ENCODE measurements around the gene PTH1R.

PTH1R gene

DNA sequence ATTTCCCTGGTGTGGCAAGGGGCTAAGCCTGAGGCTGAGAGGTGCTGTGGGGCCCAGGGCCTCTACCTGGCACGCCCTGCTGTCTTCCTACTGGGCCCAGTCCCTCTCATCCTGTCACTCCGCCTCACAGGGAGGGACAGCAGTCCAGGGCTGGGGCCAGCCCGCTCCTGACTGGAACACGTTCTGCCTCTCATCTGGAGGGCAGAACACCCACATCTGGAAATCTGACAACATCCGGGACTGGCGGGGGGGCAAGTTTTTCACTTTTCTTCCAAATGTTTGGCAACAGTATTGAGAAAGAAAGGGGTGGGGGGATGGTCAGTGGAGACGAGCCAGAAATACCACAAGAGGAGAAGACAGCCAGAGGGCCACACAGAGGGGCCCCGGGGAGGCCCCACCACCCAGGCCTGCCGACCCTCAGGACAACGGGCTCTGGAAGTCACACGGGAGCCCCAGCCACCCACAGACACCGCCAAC is 12.5 kb upstream of the PTH1R start:
- no peak for DNase-seq

DNA sequence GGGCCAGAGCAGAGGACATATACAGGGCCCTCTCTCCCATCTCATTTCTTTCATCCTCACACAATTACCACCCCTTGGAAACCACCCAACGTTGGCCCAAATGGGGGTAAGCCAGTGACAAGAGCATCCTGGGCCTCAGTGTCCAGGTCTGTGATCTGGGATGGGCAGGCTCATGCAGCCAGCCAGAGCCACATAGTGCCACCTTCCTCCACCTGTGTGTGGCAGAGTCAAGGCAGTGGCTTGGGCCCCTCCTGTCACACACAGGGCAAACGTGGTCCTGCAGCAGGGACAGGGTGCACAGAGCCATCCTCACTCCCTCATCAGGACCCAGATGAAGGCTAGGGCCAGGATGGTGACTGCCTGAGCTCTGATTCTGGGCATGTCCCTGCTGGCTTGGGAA is 12.0 kb upstream of the PTH1R start:
- no peak for DNase-seq

DNA sequence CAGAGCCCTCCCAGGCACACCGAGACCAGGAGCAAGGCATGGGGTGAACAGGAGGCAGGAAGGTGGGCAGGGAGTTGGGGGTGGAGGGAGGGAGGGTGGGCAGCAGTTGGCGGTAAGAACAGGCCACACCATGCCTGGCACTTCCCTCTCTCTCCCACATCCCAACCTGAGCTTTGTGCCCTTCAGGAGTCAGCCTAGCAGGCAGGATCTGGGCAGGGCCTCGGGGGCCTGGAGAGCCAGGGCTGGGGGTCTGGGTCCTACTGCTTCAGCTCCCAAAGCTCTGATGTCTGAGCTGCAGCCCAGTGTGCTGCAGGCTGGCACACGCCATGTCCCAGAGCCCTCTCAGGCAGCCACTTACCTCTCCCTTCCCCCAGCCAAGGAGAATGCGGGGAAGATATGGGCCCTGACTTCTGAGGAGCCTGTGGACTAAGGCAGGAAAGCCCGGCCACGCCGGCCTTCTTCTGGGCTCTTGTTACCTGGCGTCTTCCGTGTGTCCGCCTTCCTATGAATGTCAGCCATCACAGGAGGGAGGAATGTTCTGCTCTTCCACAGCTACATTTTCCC is 11.4 kb upstream of the PTH1R start:
- no peak for DNase-seq

DNA sequence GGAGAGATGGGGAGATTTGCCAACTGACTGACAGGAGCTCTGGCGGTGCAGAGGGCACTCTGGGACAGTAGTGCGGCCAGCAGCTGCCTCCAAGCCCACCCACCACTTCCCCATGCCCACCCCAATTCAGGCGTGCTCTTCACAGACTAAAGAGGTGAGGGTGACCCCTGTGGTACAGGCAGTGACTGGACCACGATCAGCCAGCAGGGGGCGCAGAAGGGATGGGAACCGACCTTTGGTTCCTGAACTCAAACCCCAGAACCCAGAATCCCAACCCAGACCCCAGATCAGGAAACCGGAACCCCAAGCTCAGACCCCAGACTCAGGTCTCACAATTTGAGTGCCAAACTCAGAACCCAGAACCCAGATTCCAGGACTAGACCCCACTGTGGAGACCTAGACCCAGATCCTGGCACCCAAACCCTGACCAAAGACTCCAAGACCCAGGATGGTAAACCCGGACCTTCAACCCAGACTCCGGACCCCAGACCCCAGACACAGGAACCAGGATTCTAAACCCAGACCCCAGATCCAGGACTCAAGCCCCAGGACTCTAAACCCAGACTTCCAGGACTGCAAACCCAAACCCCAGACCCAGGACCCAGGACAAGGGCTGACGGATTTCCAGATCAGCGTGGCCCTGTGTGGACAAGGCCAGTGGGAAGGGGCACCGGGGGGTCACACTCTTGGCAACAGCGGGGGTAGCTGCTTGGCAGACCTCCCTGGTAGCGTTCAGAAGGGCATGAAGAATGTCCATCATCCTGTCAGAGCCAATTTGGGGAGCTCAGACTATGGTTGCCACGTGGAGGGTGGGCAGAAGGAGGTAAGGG is 10.6 kb upstream of the PTH1R start:
- DNase-seq, result no peak

DNA sequence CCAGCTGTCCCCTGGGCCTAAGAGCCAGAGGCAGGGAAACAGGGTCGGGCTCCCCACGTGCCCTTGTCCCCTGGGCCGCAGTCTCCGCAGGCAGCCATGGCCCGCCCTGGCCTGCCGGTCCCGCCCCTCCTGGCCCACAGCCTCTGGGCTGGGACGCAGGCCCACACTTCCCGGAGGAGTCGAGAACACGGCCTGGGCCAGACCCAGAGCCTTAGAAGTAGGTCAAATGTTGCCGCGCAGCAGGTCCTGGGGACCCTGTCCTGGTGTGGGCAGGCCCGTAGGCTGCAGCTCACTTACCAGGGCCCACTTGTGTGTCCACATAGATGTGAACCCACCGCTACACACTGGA is 10.0 kb upstream of the PTH1R start:
- no peak for DNase-seq

DNA sequence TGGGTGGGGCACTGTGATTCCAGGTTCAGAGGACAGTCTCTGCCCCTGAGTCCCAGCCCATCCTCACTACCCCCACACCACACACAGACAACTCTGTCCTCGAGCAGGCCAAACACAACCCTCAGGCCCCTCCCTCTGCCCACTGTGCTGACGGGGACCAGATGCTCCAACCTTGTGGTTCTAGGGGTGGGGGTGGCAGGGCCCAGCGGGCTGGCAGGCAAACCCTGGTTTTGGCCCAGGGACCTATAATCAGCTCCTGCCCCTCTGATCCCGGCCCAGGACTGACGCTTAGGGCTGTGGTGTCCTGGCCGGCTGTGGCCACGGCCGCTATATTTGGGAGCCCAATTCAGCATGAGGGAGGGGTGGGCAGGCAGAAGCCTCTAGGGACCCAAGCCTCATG is 9.2 kb upstream of the PTH1R start:
- no peak for DNase-seq

DNA sequence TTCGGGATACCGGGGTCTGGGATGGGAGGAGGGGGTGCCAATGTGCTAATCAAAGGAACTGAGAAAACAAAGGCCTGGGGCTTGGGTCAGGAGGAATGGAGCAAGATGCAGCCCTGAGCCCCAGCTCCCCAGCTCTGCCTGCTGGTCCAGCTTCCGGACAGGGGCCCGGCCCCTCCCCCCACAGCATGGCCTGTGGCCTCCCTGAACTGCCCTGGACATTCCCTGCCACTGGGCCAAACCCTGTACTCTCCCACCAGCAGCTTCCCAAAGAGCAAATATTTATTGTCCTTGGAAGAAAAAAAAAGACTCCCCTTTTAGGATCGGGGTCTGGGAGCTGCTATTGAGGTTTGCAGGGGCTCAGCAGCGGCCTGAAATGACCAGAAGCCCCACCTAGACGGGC is 8.6 kb upstream of the PTH1R start:
- no peak for DNase-seq

DNA sequence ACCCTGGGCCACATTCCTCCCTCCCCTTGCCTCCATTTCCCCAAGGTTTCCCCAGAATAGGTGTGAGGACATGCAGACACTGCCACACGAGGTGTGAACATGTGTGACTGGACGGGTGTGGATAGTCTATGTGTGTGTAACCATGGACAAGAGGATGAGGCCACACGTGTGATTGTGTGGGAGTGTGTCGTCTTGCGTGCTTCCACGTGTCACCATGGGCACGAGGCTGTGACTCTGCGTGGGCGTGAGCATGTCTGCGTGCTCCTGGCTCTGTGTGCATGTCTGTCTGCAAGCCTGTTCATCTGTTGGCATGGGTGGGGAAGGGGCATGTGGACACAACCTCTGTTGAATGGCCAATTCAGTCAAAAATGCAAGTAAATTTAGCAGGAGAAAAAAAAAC is 8.1 kb upstream of the PTH1R start:
- DNase-seq, result no peak

DNA sequence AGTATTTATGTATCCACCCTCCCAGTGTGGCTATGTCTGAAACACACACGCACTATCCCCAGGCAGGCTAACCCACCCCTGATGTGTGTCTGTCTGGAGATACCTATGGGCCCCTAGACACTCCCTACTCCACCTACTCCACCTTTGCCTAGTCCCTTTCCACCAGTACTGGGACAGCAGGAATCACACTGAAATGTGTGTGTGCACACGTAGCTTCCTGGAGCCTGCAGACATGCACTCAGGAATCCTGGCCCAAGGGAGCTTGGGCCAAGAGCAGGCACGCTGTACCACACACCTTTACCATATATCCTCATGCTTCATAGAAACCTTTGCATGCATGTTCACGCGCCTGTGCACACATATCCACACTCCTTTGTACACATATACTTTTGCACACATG is 6.9 kb upstream of the PTH1R start:
- no peak for DNase-seq

DNA sequence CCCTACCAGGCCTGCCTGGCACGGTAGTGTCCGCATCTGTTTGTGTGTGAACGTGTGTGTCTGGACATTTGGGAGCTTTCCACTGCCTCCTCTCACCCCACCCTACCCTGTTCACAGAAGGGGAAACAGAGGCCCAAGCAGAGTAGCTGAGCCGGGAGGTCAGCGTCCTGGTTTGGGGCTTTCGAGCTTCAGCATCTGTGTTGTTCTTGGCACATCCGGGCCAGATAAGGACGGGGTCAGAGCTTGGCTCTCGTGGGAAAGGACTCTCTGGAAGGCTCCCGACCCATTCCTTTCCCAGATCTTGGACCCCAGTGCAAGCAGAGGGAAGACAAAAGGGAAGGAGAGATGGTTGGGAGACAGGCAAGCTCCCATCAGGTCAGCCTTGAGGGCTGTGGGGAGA is 6.3 kb upstream of the PTH1R start:
- no peak for DNase-seq

DNA sequence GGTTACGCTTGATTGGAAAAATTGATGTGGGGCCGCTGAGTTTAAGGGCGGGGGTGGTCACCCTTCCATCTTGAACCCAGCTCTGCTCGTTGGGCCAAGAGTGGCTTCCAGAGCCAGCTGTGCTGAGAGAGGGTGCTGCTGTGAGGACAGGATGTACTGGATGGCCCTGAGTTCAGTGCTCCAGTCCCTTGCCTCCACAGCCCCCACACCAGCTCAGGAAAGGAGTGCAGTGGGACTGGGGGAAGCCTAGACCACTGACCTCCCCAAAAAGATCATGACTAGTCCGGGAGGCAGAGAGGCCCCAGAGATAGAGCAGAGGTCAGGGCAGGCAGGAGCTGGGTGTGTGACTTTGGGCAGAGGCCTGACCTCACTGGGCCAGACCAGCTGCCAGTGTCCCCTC is 4.0 kb upstream of the PTH1R start:
- no peak for DNase-seq

DNA sequence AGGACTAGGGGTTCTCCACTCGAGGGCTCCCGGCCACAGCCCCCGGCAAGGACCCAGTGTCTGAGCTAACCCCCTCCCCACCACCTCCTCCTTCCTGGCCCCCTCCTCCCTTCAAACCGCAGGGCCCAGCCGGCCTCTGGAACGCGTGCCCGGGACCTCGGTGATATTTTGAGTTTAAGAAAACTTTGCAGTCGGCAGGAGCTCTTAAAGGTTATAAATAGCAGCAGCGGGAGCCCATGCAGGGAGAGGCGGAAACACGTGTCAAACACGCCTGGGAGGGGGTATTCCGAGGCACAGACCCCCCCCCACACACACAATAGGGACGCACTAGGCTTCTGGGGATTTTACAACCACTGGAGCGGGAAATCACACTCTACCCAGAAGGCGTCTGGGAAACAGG is 3.1 kb upstream of the PTH1R start:
- DNase-seq, result no peak

DNA sequence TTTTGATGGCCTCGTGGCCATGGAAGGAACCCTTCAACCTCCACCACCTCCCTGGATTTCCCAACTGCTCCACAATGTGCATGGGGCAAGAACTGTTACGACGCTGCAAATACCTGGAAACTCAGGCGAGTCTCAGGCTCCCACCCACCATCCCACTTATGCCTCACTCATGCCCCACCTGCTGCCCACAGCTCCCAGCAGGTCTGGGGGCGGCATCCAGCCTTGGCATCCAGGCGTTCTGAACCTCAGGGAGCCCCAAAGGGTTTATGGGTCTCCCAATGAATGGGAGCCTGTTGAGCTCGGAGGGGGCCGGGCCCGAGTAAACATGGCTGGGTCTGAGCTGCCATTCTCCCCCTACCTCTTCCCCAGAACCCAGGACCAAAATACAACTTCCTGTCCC is 2.0 kb upstream of the PTH1R start:
- no peak for DNase-seq

DNA sequence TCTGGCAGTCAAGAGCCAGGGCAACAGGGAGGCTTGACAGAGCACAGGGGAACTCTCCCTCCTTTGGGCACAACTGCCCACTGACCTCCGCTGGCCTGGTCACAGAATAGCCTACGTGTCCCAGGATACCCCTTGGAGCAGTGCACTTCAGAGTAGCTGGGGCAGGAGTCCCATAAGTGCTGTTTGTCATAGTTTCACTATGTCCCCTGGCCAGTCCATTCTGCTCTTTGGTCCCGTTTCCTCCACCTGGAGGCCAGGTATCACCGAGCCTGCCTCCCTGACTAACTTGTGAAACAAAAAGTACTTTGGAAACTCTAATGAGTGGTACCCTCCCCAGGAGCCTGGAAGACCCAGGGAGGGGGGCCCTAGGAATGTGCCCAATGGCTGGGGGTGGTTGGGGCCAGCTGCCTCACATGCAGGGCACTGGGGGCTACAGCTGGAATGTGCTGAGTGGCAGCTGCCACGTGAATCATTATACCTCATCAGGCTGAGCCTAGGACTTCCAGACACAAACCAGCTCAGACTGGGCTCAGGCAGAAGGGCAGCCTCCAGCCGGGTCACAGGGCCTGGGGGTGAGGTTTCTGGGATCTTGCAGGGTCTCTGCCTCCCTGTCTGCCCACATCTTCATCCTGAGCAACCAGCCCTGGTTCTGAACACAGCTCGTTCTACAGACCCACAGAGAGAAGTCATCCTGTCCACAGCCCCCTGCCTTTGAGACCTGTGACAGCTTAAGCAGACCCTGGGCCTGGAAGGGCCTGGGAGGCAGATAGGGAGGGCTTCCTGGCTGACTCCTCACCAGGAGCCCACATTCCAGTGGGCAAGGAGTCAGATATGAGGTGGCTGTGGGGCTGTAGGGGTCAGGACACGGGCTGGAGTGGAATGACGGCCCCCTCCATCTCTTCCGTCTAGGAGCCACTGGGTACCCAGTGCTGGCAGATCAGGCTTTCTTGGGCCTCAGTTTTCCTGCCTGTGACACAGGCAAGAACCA is 914 bp upstream of the PTH1R start:
- no peak for DNase-seq

DNA sequence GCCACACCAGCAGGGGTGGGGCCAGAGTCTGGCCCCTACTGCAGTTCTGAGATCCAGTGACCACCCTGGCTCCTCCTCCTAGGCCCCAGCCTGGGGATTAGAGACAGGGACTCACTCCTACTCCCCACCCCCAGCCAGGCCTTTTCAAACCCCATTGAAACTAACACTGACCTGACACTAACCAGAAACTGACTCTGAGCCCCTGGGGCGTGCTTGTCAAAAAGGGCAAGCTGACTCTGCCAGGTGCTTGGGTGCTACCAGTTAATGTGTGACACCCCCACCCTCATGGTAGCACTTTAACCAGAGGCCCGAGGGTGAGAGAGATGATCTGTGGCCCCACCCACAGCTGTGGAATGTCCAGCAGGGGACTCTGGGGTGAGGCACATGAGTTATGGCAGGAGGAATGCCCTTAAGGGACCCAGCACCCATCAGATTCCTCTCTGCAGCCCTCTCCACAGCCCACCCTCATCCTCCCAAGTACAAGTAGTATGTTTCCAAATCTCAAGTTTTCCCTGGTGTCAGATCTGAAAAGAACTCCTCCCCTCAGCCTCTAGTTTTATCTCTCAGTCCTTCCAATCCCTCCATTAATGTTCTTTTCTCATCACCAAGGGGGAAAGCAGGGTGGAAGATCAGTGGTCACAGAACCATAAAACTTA is 1.4 kb downstream of the PTH1R start:
- DNase-seq, result no peak

DNA sequence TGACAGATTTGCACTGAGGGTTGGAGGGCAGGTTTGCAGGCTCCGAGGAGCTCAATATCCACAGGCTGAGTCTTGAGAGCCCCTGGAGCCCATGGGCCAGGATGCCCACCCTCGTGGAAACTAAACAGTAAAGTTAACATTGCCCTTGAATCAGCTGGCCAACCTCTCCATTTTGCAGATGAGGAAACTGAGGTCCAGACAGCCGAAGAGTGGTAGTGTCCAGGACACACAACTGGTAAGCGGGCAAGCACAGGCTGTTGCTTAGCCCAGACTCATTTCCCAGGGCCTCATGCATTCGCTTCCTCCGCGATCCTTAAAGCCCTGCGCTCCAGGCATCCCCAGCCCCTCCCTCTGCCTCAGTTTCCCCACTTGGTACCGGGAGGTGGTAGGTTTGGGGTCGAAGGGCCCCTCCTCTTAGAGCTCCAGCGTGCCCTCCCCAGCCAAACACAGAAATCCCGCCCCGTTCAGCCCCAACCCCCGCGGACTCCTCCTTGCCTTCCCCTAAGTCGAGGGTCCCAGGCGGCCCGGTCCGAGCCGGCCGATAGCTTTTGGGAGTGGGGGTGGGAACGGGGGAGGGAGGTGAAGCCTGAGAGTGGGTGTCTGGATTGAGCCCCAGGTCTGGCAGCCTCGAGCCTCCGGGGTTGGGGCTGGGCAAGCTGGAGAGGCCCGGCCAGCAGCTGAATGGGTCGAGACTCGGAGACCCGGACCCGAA is 3.5 kb downstream of the PTH1R start:
- DNase-seq, result no peak

DNA sequence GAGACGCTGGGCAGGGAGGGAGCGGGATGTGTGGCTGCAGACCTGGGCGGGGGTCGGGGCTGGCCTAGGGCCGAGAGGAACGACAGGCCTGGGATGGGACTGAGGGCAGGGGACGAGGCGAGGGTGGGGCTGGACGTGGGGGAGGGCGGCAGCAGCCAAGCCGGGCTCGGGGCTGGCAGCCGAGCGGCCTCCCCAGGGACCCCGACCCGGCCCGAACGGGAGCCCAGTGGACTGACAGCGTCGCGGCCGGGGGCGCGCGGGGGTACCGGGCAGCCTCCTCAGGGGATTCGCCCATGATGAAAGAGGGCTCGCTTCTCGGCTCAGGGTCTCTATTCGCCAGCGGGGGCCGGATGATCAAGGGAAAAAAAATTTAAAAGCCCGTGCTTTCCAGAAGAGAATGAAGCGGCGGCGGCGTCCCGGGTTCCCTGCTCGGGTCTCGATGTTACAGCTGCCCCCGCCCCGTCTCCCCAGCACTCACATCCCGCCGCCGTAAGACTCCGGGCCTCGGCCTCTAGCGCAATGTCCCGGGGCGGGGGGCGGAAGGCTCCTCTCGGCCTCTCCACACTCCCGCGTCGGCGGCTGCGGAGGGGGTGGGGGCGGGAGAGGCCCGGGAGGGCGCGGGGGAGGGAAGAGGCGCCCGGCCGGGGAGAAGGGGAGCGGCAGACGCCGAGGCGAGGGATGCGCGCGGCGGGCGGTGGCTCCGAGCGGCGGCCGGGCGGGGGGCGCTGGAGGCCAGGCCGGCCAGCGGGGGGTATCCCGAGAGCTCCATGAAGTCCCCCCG is 4.3 kb downstream of the PTH1R start:
- no peak for DNase-seq

DNA sequence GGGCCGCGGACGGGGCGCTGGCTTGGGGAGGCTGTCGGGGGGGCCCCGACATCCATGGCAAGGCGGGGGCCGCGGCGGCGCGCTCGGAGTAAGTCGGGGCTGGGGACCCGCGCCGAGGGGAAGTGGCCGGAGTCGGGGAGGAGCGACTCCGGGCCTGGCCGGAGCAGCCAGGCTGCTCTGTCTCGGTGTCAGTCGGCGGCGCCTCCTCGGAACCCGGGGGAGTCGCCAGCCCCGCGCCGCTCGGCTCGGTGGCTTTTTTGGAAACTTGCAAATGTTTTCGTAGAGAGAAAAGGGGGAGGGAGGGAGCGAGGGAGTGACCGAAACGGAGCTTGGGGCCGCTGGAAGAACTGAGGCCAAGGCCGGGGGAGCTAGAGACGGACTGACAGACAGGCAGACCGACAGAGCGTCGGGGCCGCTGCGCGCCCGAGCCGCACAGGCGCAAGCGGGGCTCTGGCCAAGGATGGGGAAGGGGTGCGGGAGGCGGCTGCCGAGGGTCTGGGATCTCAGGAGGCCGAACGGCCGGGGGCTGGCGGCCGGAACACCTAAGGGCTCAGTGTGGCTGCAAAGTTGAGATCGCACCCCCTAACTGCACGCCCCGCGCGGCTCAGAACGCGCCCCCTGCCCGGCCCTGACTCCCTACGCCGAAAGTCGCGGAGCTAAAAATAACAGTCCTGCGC is 5.0 kb downstream of the PTH1R start:
- DNase-seq, result no peak

DNA sequence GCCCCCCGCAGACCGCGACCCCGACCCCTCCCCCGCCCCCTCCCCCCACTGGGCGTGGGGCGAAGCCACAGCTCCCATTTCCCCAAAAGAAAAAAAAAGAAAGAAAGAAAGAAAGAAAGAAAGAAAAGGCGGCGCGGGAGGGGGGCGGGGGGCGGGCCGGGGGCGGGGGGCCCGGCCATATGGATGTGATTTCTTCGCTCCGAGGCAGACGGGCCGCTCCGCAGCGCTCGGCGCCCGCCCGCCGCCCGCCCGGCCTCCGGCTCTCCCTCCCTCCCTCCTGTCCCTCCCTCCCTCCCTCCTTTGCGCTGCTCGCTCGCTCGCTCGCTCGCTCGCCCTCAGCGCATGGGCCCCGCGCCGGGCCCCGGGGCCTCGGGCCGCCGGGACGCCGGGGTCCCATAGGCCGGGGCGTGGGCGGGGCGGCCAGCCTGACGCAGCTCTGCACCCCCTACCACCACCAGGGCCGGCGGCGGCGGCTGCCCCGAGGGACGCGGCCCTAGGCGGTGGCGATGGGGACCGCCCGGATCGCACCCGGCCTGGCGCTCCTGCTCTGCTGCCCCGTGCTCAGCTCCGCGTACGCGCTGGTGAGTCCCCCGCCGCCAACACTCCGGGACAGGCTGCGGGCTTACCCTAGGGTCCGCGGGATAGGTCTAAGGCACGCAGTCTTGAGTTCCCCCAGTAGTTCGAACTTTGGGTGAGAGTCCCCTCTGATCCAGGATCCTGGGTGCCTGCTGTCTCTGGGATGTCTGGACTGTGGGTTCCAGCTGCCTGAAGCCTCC is 5.7 kb downstream of the PTH1R start:
- no peak for DNase-seq

DNA sequence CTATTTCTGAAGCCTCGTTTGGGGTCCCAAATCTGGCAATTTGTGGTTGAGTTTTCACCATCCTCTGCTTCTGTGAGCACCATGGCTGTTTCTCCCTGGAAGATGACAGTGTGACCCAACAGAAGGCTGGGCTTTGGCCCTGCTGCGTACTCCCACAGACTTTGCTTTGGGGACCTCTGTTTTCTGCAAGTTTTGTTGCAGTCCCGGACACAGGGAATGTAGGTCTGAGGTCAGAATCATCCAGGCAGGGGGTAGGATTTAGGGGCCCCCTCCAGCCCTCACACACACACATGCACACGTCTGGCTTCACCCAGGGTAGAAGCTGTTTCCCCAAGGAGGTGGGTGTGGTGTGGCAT is 6.3 kb downstream of the PTH1R start:
- DNase-seq, result no peak

Data from SHP77 treated with DMSO at 0.1 percent for 48 hours (cell line).